Measurements from ENCODE around the gene CLCNKA.

CLCNKA gene

GRCh38 chr1:15992187-15992553 is 29.7 kb upstream of the CLCNKA start:
- no peak for TF ChIP-seq CTCF (IDR thresholded peaks at IDR 0.05; ENCODE audit: low read depth, low read length)
- DNase-seq (ENCODE audit: extremely low read depth, low read depth) = no peak

GRCh38 chr1:15992582-15993500 is 29.0 kb upstream of the CLCNKA start:
- TF ChIP-seq CTCF (IDR thresholded peaks at IDR 0.05; ENCODE audit: low read depth, low read length) = no peak
- no peak for DNase-seq (ENCODE audit: extremely low read depth, low read depth)

GRCh38 chr1:15993666-15994065 is 28.2 kb upstream of the CLCNKA start:
- no peak for DNase-seq (ENCODE audit: extremely low read depth, low read depth)
- no peak for TF ChIP-seq CTCF (IDR thresholded peaks at IDR 0.05; ENCODE audit: low read depth, low read length)

- DNase-seq (ENCODE audit: extremely low read depth, low read depth) = no peak
- no peak for TF ChIP-seq CTCF (IDR thresholded peaks at IDR 0.05; ENCODE audit: low read depth, low read length)
Measured at GRCh38 chr1:15994081-15994480, 27.8 kb upstream of the CLCNKA start.

DNA sequence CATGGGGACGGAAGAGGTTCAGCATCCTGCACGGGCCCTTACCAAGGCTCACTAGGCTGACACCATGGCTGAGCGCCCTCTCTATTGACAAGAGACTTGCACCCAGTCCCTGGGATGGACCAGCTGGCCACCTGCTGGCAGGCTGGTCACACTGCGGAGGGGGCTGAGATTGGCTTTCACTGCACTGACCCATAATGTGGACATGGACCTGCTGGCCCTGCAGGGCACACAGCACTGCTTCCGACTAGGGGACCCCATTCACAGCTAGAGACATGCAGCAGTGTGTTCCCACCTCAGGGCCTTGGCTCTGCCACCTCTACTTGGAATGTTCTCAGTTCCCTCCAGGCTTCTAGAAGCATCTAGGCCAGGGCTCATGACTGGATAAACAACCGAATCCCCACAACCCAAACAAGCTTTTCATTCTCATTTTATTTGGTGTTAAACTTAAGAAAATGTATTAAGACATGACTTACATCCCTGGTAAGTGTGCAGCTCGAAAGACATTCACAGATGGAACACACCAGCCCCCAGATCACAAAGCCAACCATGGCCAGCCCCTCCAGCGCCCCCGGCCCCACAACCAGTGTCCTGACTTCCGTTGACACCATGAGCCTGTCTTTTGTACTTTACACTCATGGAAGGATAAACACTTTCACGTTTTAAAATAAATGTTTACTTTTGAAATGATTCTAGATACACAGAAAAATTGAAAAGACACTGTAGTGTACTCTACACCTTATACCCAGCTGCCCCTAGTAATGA is 27.1 kb upstream of the CLCNKA start:
- TF ChIP-seq CTCF (IDR thresholded peaks at IDR 0.05; ENCODE audit: low read depth, low read length) = peak; percentile 95
- no peak for DNase-seq (ENCODE audit: extremely low read depth, low read depth)

- no peak for TF ChIP-seq CTCF (IDR thresholded peaks at IDR 0.05; ENCODE audit: low read depth, low read length)
- DNase-seq (ENCODE audit: extremely low read depth, low read depth) = no peak
Measured at GRCh38 chr1:15997076-15997585, 24.7 kb upstream of the CLCNKA start.
